Osteocyte (in vitro differentiated cells): ENCODE measurements around the gene FOSL1. TPM values are rescaled to one million over a fixed set of nuclear protein-coding genes. Genes with fewer than 3 reads are reported as not detected.
"Not testable (repeated sequence)": the region's sequence is repeated elsewhere in the genome, so short reads cannot be mapped to it uniquely, and the experiment has no call there.

Experiments
- DNase-seq: peaks from one replicate; pipeline ENCODE4 v3.0.0; 2021; ENCODE audit warnings: mixed read lengths; ENCODE audit not compliant: unreplicated experiment; ENCODE audit errors: extremely low spot score
- H3K27ac Mint-ChIP-seq: one replicate; pipeline ENCODE4 v1.8.0; 2021; ENCODE audit warnings: mild to moderate bottlenecking, mixed read lengths; ENCODE audit not compliant: unreplicated experiment
- H3K27me3 Mint-ChIP-seq: one replicate; pipeline ENCODE4 v1.8.0; 2021; ENCODE audit warnings: mixed read lengths; ENCODE audit not compliant: unreplicated experiment
- H3K36me3 Mint-ChIP-seq: one replicate; pipeline ENCODE4 v1.8.0; 2021; ENCODE audit warnings: mixed read lengths; ENCODE audit not compliant: unreplicated experiment
- H3K4me1 Mint-ChIP-seq: one replicate; pipeline ENCODE4 v1.8.0; 2021; ENCODE audit warnings: mixed read lengths; ENCODE audit not compliant: unreplicated experiment
- H3K4me3 Mint-ChIP-seq: one replicate; pipeline ENCODE4 v1.8.0; 2021; ENCODE audit warnings: mild to moderate bottlenecking, moderate library complexity, mixed read lengths; ENCODE audit not compliant: unreplicated experiment
- H3K9me3 Mint-ChIP-seq: one replicate; pipeline ENCODE4 v1.8.0; 2021; ENCODE audit warnings: mixed read lengths; ENCODE audit not compliant: unreplicated experiment
- CTCF ChIP-seq: fragments of 200-600 bp; sonication (generic); IDR thresholded peaks from 2 replicates; pipeline ENCODE4 v1.5.0; 2021; ENCODE audit warnings: antibody characterized with exemption, mild to moderate bottlenecking, moderate library complexity
- total RNA-seq: library from RNA; stranded (reverse); gene quantifications from 2 replicates; pipeline ENCODE4 v1.2.1, GENCODE V29; 2021

Gene FOSL1
- total RNA-seq, 1 donor from 2014 or later: 38.0 TPM

DNA sequence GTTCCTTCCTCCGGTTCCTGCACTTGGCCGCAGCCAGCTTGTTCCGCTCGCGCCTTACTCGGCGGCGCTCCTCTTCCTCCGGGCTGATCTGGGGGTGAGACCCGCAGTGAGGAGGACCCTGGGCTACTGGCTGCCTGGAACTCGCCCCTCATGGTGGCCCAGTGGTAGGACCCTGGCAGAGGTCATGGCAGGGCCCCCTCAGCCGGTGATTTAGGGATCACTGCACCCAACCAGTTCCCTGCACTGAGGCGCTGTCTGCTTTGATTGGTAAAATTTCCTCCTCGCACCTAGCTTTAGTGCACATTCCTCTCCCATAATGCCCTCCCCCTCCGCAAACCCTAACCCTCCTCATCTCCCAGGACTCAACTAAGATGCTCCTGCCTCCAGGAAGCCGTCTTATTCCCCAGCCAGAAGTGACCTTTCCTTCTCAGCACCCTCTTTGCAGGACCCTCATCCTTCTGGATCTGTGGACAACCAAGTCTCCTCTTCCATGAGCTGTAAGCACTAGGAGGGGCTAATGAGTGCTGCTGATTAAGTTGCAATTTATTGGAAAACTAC lies 6.1 kb downstream of the FOSL1 start:
- Mint-ChIP-seq H3K27ac (peak overlapping the region; percentile 80), H3K27me3 (no peaks in the 10 kb centered on the region), H3K4me1 (peaks cover 64% of the 10 kb centered on the region), H3K36me3 (peaks cover 8% of the 10 kb centered on the region), H3K4me3 (no peak overlapping the region), H3K9me3 (no peaks in the 10 kb centered on the region)
- DNase-seq: no peak
- no peak for TF ChIP-seq CTCF

- H3K9me3 Mint-ChIP-seq: no peaks in the 10 kb centered on the region
- H3K27ac Mint-ChIP-seq: peak overlapping the region; percentile 80
- H3K36me3 Mint-ChIP-seq: peaks cover 8% of the 10 kb centered on the region
- DNase-seq: no peak
- H3K4me3 Mint-ChIP-seq: peak overlapping the region; percentile 73
- peaks cover 66% of the 10 kb centered on the region for H3K4me1 Mint-ChIP-seq
- H3K27me3 Mint-ChIP-seq: no peaks in the 10 kb centered on the region
- no peak for TF ChIP-seq CTCF
These were observed 7.4 kb downstream of the FOSL1 start for GRCh38 chr11:65892661-65893317.

- not testable (repeated sequence) for DNase-seq, H3K27me3 Mint-ChIP-seq, H3K9me3 Mint-ChIP-seq, H3K36me3 Mint-ChIP-seq
- H3K4me3 Mint-ChIP-seq: peak overlapping the region; percentile 73
- peak overlapping the region; percentile 80 for H3K27ac Mint-ChIP-seq
- H3K4me1 Mint-ChIP-seq: peaks cover 67% of the 10 kb centered on the region
These were observed 8.0 kb downstream of the FOSL1 start for GRCh38 chr11:65892137-65892540.

DNA sequence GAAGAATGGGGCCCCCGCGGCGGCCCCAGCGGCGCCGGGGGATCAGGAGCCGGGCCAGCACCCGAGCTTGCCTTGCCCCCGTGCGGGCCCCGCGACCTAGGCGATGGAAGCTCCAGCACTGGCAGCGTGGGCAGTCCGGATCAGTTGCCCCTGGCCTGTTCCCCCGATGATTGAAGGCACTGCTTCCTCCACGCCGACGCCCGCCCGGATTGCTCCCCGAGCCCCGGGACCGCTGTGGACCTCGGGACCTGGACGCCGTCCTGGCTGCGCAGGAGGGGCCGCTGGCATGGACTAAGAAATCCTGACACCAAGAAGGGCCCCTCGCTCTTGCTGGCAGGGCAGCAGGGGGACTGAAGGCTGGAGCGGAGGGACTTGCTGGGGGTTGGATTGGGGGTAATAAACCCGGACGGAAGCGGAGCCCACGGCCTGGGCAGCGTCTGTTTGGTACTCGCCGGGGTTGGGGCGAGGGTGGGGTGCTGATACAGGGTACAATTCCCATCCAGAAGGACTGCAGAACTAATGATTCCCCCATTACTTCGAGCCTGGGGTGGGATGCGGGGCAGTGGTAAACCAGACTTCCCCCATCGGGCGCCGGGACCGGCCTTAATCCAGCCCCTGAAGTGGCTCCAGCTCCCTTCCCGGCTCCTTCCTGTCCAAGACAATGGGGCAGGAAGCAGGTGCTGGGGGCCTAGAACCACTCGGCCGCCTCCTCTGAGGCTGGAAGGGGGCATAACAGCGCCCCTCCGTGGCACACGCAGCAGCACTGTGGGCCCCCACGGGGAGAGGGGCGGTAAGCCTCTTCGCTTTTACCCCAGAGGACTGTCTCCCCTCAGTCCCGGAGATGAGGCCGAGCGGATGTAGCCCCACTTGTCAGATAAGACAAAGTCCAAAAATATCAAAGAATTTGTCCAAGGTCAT lies 8.7 kb downstream of the FOSL1 start:
- Mint-ChIP-seq H3K27ac (peak overlapping the region; percentile 80), H3K4me3 (peak overlapping the region; percentile 73), H3K4me1 (peaks cover 71% of the 10 kb centered on the region), H3K27me3 (no peaks in the 10 kb centered on the region), H3K9me3 (no peaks in the 10 kb centered on the region), H3K36me3 (peaks cover 12% of the 10 kb centered on the region)
- TF ChIP-seq CTCF: peak; percentile 35
- peak; percentile 87 for DNase-seq

DNA sequence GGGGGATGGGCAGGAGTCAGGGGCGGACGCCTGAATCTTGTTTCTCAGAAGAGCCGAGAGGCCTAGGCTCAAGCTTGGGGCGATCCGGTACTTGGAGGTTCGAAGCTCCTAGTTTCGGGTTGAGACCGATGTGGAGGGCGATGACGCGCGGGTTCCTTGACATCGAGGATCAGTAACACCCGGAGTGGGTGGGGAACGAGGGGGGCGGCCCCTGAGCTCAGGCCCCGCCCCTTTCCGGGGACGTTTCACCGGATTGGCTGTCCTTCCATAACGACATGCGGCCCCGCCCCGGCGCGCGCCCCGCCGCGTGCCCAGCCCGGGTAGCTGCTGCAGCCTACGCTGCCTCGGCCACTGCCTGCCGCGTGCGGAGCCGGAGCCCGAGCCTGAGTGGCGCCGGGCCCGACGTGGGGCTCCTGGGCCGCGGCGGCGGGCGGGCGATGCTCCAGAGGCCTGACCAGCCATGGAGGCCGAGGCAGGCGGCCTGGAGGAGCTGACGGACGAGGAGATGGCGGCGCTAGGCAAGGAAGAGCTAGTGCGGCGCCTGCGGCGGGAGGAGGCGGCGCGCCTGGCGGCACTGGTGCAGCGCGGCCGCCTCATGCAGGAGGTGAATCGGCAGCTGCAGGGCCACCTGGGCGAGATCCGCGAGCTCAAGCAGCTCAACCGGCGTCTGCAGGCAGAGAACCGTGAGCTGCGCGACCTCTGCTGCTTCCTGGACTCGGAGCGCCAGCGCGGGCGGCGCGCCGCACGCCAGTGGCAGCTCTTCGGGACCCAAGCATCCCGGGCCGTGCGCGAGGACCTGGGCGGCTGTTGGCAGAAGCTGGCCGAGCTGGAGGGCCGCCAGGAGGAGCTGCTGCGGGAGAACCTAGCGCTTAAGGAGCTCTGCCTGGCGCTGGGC lies 9.6 kb downstream of the FOSL1 start, which contains the start of gene CCDC85B:
Gene CCDC85B, plus strand, starts transcription at position 350 of the 895 bp plus-strand sequence. Its CDS starts 111 bp downstream, at position 461.
- Mint-ChIP-seq H3K4me1 (peaks cover 65% of the 10 kb centered on the region), H3K9me3 (no peaks in the 10 kb centered on the region), H3K4me3 (peak within 1 kb of the TSS; percentile 98)

More for the DNA sequence above, 9.6 kb downstream of the FOSL1 start, which contains the start of gene CCDC85B:
- peak; percentile 40 for TF ChIP-seq CTCF
- H3K27ac Mint-ChIP-seq: peak within 1 kb of the TSS; percentile 99
- DNase-seq: peak; percentile 98
- peaks cover 14% of the 10 kb centered on the region for H3K36me3 Mint-ChIP-seq
- no peaks in the 10 kb centered on the region for H3K27me3 Mint-ChIP-seq
